ENCODE measurements around the gene MAP10. TPM values are rescaled to one million over a fixed set of nuclear protein-coding genes. Genes with fewer than 3 reads are reported as not detected.

Gene MAP10
- total RNA-seq: 1 to 10 TPM; 2.1 to 3.2 TPM

DNA sequence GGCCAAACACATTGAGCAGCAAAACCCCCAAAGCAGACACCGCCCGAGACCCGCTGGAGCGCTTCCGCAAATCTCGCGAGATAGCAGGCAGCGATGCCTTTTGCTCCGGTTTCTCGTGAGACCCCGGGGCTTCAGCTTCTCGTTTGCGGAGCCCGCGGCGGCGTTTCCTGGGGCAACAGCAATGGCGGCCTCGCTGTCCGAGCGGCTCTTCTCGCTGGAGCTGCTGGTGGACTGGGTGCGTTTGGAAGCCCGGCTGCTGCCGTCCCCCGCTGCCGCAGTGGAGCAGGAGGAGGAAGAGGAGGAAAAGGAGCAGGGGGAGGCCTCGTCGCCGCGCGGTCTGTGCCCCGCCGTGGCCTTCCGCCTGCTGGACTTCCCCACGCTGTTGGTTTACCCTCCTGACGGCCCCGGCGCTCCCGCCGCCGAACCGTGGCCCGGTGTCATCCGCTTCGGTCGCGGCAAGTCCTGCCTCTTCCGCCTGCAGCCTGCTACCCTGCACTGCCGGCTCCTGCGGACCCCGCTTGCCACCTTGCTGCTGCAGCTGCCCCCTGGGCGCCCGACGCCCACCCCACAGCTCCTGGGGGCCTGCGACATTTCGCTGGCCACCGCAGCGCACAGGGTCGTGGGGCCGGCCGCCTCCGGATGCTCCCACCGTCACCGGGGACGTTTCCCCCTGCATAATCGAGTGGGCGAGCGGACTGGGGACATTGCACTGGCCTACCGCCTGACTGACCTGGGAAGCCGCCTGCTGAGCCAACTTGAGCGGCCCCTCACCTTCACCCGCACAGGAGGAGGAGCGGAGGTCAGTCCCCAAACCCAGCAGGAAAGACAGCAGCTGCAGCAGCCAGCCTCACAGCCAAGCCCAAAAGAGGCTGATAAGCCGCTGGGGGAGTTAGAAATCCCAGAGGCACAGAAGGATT lies at the start of gene MAP10:
Gene MAP10 (plus strand): TSS at position 148 of the 917 bp plus-strand sequence. CDS start 34 bp downstream, at position 182.
- H3K4me1 ChIP-seq: peaks cover 0 to 32% of the 10 kb centered on the region in 2 donors
- H3K27ac ChIP-seq: peak within 1 kb of the TSS; percentile 88 to 95
- TF ChIP-seq, protein P1, sequence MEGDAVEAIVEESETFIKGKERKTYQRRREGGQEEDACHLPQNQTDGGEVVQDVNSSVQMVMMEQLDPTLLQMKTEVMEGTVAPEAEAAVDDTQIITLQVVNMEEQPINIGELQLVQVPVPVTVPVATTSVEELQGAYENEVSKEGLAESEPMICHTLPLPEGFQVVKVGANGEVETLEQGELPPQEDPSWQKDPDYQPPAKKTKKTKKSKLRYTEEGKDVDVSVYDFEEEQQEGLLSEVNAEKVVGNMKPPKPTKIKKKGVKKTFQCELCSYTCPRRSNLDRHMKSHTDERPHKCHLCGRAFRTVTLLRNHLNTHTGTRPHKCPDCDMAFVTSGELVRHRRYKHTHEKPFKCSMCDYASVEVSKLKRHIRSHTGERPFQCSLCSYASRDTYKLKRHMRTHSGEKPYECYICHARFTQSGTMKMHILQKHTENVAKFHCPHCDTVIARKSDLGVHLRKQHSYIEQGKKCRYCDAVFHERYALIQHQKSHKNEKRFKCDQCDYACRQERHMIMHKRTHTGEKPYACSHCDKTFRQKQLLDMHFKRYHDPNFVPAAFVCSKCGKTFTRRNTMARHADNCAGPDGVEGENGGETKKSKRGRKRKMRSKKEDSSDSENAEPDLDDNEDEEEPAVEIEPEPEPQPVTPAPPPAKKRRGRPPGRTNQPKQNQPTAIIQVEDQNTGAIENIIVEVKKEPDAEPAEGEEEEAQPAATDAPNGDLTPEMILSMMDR (IDR thresholded peaks at IDR 0.05): no peak

GRCh38 chr1:232764458-232765251 lies 40.6 kb upstream of the MAP10 start:
- Histone ChIP-seq H3K9me3 (no peaks in the 10 kb centered on the region), H3K27me3 (no peaks in the 10 kb centered on the region), H3K4me3 (no peak overlapping the region), H3K36me3 (no peaks in the 10 kb centered on the region), H3K4me1 (peaks cover 0 to 4% of the 10 kb centered on the region in 2 donors), H3K27ac (no peak overlapping the region)
- DNase-seq (ENCODE audit: low spot score): no peak
- TF ChIP-seq, protein P1 (IDR thresholded peaks at IDR 0.05): no peak

More for the DNA sequence above, at the start of gene MAP10:
- Histone ChIP-seq H3K4me3 (peak within 1 kb of the TSS; percentile 70 to 78), H3K27me3 (no peaks in the 10 kb centered on the region), H3K9me3 (no peaks in the 10 kb centered on the region), H3K36me3 (no peaks in the 10 kb centered on the region)
- DNase-seq (ENCODE audit: low spot score): peak; percentile 65

DNA sequence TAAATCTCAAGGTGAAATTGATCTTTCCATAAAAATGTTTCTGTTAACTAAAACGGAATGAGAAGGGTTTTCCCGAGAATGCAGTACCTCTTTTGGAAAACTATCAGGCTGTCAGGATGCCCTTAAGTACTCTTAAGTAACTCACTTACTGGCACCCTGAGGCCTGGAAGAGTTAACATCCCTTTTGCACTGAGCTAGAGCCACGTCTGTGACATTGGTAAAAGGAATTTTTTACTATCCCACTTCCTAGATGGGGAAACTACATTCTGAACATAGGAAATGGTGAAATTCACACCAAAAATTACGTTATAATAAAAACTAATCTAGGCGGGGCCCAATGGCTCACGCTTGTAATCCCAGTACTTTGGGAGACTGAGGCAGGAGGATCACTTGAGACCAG lies 39.7 kb upstream of the MAP10 start:
- Histone ChIP-seq H3K27me3 (no peaks in the 10 kb centered on the region), H3K4me3 (no peak overlapping the region), H3K27ac (no peak overlapping the region), H3K9me3 (no peaks in the 10 kb centered on the region), H3K36me3 (no peaks in the 10 kb centered on the region), H3K4me1 (peaks cover 0 to 4% of the 10 kb centered on the region in 2 donors)
- no peak for DNase-seq (ENCODE audit: low spot score)
- TF ChIP-seq, protein P1 (IDR thresholded peaks at IDR 0.05): no peak

GRCh38 chr1:232766241-232766890 lies 38.9 kb upstream of the MAP10 start:
- Histone ChIP-seq H3K27ac (peak overlapping the region in 1 of 2 donors; percentile 72), H3K4me1 (peaks cover 0 to 4% of the 10 kb centered on the region in 2 donors), H3K27me3 (no peaks in the 10 kb centered on the region), H3K9me3 (no peaks in the 10 kb centered on the region), H3K36me3 (no peaks in the 10 kb centered on the region), H3K4me3 (no peak overlapping the region)
- TF ChIP-seq, protein P1 (IDR thresholded peaks at IDR 0.05): no peak
- no peak for DNase-seq (ENCODE audit: low spot score)

GRCh38 chr1:232766904-232767303 lies 38.3 kb upstream of the MAP10 start:
- H3K27ac ChIP-seq: peak overlapping the region; percentile 5 to 72
- H3K9me3 ChIP-seq: no peaks in the 10 kb centered on the region
- H3K4me1 ChIP-seq: peaks cover 0 to 4% of the 10 kb centered on the region in 2 donors
- H3K27me3 ChIP-seq: no peaks in the 10 kb centered on the region
- DNase-seq (ENCODE audit: low spot score): no peak
- no peaks in the 10 kb centered on the region for H3K36me3 ChIP-seq
- no peak overlapping the region for H3K4me3 ChIP-seq
- TF ChIP-seq, protein P1 (IDR thresholded peaks at IDR 0.05): no peak

Data from right atrium auricular region (tissue), 2 donors.